Measurements from ENCODE around the gene CLSTN2. TPM values are rescaled to one million over a fixed set of nuclear protein-coding genes. Genes with fewer than 3 reads are reported as not detected.

The CLSTN2 gene
- polyA plus RNA-seq, 1 experiment: 0.04 TPM

DNA sequence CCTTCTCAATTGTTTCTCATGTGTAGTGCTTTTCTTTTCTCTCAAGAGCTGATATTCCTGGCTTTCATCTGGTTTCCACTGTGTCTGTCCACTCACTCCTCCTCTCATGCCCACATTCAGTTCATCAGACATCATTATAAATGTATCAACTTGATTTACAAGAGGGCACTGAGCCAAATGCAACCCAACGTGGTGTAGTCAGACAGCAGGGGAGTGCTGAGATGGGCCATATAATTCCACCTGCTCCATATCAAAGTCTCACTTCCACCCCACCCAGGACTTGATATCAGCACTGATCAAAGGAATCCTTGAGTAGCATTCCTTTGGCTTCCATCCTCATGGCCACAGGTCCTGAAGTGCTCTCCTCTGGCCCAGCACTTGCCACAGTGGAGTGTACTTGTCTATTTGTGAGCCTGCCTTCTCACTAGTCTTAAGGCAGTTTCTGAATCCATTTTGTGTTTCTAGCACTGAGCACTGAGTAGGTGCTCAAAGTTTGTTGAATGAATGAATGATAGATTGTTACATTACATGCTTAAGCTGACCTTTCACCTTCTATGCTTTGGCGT lies 252.8 kb downstream of the CLSTN2 start:
- no peaks in the 10 kb centered on the region for H3K27me3 ChIP-seq (ENCODE audit: control insufficient read depth, insufficient read depth, low read length)
- no peaks in the 10 kb centered on the region for H3K9me3 ChIP-seq (ENCODE audit: control insufficient read depth, insufficient read depth, low read length)
- CTCF ChIA-PET: no interaction called here
- no peak overlapping the region for H3K4me3 ChIP-seq (ENCODE audit: low read depth, low read length)
- no peak for DNase-seq (ENCODE audit: low read depth, low spot score)
- POLR2A ChIA-PET: no interaction called here
- TF ChIP-seq, protein P1, sequence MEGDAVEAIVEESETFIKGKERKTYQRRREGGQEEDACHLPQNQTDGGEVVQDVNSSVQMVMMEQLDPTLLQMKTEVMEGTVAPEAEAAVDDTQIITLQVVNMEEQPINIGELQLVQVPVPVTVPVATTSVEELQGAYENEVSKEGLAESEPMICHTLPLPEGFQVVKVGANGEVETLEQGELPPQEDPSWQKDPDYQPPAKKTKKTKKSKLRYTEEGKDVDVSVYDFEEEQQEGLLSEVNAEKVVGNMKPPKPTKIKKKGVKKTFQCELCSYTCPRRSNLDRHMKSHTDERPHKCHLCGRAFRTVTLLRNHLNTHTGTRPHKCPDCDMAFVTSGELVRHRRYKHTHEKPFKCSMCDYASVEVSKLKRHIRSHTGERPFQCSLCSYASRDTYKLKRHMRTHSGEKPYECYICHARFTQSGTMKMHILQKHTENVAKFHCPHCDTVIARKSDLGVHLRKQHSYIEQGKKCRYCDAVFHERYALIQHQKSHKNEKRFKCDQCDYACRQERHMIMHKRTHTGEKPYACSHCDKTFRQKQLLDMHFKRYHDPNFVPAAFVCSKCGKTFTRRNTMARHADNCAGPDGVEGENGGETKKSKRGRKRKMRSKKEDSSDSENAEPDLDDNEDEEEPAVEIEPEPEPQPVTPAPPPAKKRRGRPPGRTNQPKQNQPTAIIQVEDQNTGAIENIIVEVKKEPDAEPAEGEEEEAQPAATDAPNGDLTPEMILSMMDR (IDR thresholded peaks at IDR 0.05; ENCODE audit: low read depth, low read length): no peak
- H3K27ac ChIP-seq (ENCODE audit: low read depth, low read length): no peak overlapping the region

GRCh38 chr3:140188285-140188684 lies 253.3 kb downstream of the CLSTN2 start:
- TF ChIP-seq, protein P1 (IDR thresholded peaks at IDR 0.05; ENCODE audit: low read depth, low read length): no peak
- ChIA-PET CTCF (no interaction called here), POLR2A (no interaction called here)
- H3K4me3 ChIP-seq (ENCODE audit: low read depth, low read length): no peak overlapping the region
- DNase-seq (ENCODE audit: low read depth, low spot score): no peak
- H3K27me3 ChIP-seq (ENCODE audit: control insufficient read depth, insufficient read depth, low read length): no peaks in the 10 kb centered on the region
- H3K9me3 ChIP-seq (ENCODE audit: control insufficient read depth, insufficient read depth, low read length): no peaks in the 10 kb centered on the region
- H3K27ac ChIP-seq (ENCODE audit: low read depth, low read length): no peak overlapping the region

GRCh38 chr3:140189267-140189666 lies 254.3 kb downstream of the CLSTN2 start:
- Histone ChIP-seq H3K4me3 (ENCODE audit: low read depth, low read length) (no peak overlapping the region), H3K9me3 (ENCODE audit: control insufficient read depth, insufficient read depth, low read length) (no peaks in the 10 kb centered on the region), H3K27ac (ENCODE audit: low read depth, low read length) (no peak overlapping the region), H3K27me3 (ENCODE audit: control insufficient read depth, insufficient read depth, low read length) (no peaks in the 10 kb centered on the region)
- CTCF ChIA-PET: no interaction called here
- TF ChIP-seq, protein P1 (IDR thresholded peaks at IDR 0.05; ENCODE audit: low read depth, low read length): no peak
- POLR2A ChIA-PET: no interaction called here
- no peak for DNase-seq (ENCODE audit: low read depth, low spot score)

DNA sequence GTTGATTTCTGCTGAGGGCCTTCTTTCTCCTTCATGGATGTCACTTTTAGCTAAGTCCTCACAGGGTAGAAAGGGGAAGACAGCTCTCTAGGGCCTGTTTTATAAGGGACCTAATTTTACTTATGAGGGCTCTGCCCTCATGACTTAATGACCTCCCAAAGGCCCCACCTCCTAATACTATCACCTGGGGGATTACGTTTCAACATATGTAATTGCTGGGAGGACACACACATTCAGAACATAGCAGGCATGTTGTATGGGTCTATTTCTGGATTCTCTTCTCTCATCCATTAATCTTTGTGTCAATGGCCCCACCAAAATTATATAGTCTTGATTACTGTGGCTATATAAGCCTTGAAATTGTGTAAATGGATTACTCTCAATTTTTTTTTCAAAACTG lies 255.0 kb downstream of the CLSTN2 start:
- Histone ChIP-seq H3K4me3 (ENCODE audit: low read depth, low read length) (no peak overlapping the region), H3K27ac (ENCODE audit: low read depth, low read length) (no peak overlapping the region), H3K27me3 (ENCODE audit: control insufficient read depth, insufficient read depth, low read length) (no peaks in the 10 kb centered on the region), H3K9me3 (ENCODE audit: control insufficient read depth, insufficient read depth, low read length) (no peaks in the 10 kb centered on the region)
- DNase-seq (ENCODE audit: low read depth, low spot score): no peak
- TF ChIP-seq, protein P1 (IDR thresholded peaks at IDR 0.05; ENCODE audit: low read depth, low read length): no peak
- ChIA-PET CTCF (no interaction called here), POLR2A (no interaction called here)

GRCh38 chr3:140196970-140197369 lies 262.0 kb downstream of the CLSTN2 start:
- no peak overlapping the region for H3K27ac ChIP-seq (ENCODE audit: low read depth, low read length)
- CTCF ChIA-PET: interaction anchor here (0.7 kb wide), 1 partner anchor 68 kb away, joined by 3 read pairs; no protein-coding TSS in a partner anchor
- no peak for DNase-seq (ENCODE audit: low read depth, low spot score)
- H3K9me3 ChIP-seq (ENCODE audit: control insufficient read depth, insufficient read depth, low read length): no peaks in the 10 kb centered on the region
- no peaks in the 10 kb centered on the region for H3K27me3 ChIP-seq (ENCODE audit: control insufficient read depth, insufficient read depth, low read length)
- POLR2A ChIA-PET: no interaction called here
- TF ChIP-seq, protein P1 (IDR thresholded peaks at IDR 0.05; ENCODE audit: low read depth, low read length): no peak
- H3K4me3 ChIP-seq (ENCODE audit: low read depth, low read length): no peak overlapping the region
